ENCODE data around the gene MYCBP2.

Gene MYCBP2

DNA sequence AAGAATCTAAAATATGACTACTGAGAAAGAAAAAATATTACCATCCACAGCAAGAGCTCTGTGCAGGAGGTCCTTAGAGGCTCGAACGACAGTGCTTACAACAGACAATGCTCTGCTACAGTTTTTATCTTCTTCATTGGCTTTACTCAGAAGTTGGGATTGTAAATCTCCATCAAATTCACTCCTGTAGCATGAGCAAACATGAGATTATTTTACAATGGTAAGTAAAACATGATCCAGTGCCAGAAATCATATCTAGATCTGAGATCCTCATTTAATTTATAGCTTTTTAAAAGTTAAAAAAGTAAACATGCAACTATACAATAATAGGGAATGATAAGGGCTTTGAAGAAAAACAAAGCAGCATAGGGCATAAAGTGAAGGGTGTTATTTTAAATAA is 155.4 kb downstream of the MYCBP2 start:
- no peak for DNase-seq (ENCODE audit: low read depth)
- TF ChIP-seq, protein P1, sequence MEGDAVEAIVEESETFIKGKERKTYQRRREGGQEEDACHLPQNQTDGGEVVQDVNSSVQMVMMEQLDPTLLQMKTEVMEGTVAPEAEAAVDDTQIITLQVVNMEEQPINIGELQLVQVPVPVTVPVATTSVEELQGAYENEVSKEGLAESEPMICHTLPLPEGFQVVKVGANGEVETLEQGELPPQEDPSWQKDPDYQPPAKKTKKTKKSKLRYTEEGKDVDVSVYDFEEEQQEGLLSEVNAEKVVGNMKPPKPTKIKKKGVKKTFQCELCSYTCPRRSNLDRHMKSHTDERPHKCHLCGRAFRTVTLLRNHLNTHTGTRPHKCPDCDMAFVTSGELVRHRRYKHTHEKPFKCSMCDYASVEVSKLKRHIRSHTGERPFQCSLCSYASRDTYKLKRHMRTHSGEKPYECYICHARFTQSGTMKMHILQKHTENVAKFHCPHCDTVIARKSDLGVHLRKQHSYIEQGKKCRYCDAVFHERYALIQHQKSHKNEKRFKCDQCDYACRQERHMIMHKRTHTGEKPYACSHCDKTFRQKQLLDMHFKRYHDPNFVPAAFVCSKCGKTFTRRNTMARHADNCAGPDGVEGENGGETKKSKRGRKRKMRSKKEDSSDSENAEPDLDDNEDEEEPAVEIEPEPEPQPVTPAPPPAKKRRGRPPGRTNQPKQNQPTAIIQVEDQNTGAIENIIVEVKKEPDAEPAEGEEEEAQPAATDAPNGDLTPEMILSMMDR (conservative IDR thresholded peaks at IDR 0.05; ENCODE audit: low read length) = no peak
- H3K4me3 ChIP-seq (ENCODE audit: low read length) = no peak overlapping the region

DNA sequence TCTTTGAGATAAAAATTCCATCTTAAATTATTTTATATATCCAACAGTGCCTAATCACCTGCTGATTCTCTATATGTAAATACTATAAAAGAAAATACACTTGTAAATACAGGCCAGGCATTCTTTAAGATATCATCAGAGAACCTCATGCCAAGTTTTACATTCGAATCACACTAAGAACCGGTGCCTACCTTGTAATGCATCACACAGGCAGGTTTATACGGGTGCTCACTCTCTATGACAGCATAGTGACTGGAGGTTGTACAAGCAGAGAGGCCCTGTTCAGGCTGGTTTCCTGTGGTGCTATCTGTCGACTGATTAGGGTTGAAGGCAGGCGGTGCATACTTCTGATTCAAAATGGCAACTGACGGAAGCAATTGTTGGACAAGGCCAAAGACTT is 158.7 kb downstream of the MYCBP2 start:
- no peak for DNase-seq (ENCODE audit: low read depth)
- TF ChIP-seq, protein P1 (conservative IDR thresholded peaks at IDR 0.05; ENCODE audit: low read length) = no peak
- H3K4me3 ChIP-seq (ENCODE audit: low read length) = no peak overlapping the region

DNA sequence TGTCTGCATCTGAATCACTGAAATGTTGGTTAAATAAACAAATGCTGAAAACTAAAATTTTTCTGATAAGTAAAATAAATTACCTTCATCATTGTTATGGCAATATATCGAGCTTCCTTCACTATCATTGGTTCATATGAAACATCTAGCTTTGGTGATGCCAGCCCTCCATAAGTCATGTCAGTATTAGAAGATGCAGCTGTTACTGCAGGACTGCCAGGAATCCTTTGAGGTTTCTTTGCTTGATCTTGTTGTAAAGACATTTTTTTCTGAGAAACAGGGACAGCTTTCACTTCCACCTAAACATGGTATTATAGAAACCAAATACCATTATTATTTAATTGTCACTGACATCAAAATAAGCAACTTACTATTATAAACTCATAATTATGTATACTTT is 176.2 kb downstream of the MYCBP2 start:
- H3K4me3 ChIP-seq (ENCODE audit: low read length) = no peak overlapping the region
- DNase-seq (ENCODE audit: low read depth) = no peak
- TF ChIP-seq, protein P1 (conservative IDR thresholded peaks at IDR 0.05; ENCODE audit: low read length) = no peak

DNA sequence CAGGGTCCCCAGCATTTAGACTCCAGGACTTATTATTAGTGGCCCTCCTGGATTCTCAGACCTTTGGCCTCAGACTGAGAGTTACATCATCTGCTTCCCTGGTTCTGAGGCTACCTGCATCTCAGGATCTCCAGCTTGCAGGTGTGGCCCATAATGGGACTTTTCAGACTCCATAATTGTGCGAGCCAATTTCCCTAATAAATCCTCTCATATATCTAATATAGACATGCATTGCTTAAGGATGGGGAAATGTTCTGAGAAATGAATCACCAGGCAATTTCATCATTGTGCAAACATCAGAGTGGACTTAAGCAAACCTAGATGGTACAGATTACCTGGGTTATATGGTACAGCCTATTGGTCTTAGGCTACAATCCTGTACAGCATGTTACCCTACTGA is 183.5 kb downstream of the MYCBP2 start:
- TF ChIP-seq, protein P1 (conservative IDR thresholded peaks at IDR 0.05; ENCODE audit: low read length) = no peak
- DNase-seq (ENCODE audit: low read depth) = peak; percentile 8
- H3K4me3 ChIP-seq (ENCODE audit: low read length) = no peak overlapping the region

DNA sequence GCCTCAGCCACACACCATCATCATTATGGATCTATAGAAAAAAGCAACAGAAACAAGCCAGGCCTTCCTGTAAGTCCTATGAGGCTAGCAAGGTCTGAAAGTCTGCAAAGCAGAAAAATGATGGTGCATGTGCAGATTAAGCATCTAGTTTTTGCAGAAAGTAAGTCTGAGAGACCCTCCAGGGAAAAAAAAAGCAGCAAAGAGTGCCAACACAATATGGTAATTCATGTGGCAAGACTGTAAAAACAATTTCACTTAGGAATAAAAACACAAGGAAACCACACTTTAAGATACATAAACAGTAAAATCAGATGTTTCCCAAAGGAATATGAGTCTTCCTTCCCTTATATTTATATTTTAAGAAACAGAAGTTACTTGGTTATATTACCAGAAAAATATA is 187.6 kb downstream of the MYCBP2 start:
- H3K4me3 ChIP-seq (ENCODE audit: low read length) = no peak overlapping the region
- no peak for DNase-seq (ENCODE audit: low read depth)
- TF ChIP-seq, protein P1 (conservative IDR thresholded peaks at IDR 0.05; ENCODE audit: low read length) = no peak

DNA sequence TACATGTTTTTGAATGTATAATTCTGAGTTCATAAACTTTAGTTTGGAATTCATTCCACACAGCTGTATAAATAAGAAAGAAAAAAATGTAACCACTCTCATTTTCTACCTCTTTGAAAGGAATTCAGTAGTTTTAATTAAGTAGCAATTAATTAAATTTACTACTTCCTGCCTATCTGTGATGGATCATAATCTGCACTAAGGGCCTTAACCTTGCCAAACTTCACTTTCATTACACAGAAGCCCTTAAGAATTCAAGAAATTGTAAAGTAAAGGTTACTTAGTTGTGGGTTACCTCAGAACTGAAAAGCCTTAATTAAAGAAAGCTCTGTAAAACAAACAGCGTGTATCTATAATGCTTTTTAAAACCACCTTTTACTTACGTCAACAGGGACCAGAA is 188.1 kb downstream of the MYCBP2 start:
- H3K4me3 ChIP-seq (ENCODE audit: low read length) = no peak overlapping the region
- no peak for DNase-seq (ENCODE audit: low read depth)
- TF ChIP-seq, protein P1 (conservative IDR thresholded peaks at IDR 0.05; ENCODE audit: low read length) = no peak

DNA sequence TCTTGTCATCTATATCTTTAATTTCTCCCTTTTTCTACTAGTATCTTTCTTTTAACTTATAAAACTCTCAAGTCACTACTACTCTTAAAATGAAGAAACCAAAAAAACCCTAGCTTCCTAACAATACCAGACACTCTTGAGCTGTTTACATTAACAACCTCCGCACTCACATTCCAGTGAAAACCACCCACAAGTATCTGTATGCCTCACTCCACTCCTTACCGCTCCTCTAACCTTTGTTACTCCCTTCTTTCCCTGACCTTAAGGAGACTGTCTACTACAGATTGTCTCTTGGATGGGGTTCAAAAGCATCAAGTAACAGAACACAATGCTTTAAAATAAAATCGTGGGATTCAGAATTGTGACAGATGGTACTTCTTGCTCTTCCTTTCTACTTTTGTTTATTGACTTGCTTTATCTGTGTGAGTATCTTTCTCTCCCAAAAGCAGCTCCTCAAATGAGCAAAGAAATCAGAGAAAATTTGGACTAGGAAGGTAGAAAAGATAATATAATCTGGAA is 189.9 kb downstream of the MYCBP2 start:
- TF ChIP-seq, protein P1 (conservative IDR thresholded peaks at IDR 0.05; ENCODE audit: low read length) = no peak
- peak; percentile 21 for DNase-seq (ENCODE audit: low read depth)
- no peak overlapping the region for H3K4me3 ChIP-seq (ENCODE audit: low read length)

Data from AG10803 (cell line).